OCI-LY7 (cell line): Measurements from ENCODE around the gene ATP6V0D1. TPM values are rescaled to one million over a fixed set of nuclear protein-coding genes. Genes with fewer than 3 reads are reported as not detected.

Experiments
- BruUV-seq: library from RNA; stranded (reverse); fragments of 400-500 nt; replicated peaks from 2 replicates; lab custom pipeline; 2021; lab: Mats Ljungman, UMichigan
- CTCF ChIA-PET: fragments of 300-600 bp; sonication (Branson Sonifier 250); formaldehyde crosslinking; loops from one replicate; lab custom pipeline; 2022; ENCODE audit warnings: antibody characterized with exemption; ENCODE audit not compliant: unreplicated experiment; lab: Charles Lee
- POLR2A ChIA-PET: fragments of 300-600 bp; sonication (Branson Sonifier 250); formaldehyde crosslinking; loops from one replicate; lab custom pipeline; 2022; ENCODE audit warnings: antibody characterized with exemption; lab: Charles Lee
- DNase-seq: peaks from one replicate; pipeline ENCODE4 v3.0.0-alpha.2; 2015; ENCODE audit warnings: low spot score
- H2AFZ ChIP-seq: fragments of 200-600 bp; sonication (generic), shearing (Covaris generic); 2 replicates; pipeline ENCODE4 v1.6.1; 2014; ENCODE audit warnings: mild to moderate bottlenecking, antibody characterized with exemption, low read length, moderate library complexity
- H3K27ac ChIP-seq: fragments of 200-600 bp; sonication (generic); 2 replicates; pipeline ENCODE4 v1.5.1; 2014; ENCODE audit warnings: mixed run types, low read depth, mild to moderate bottlenecking, moderate library complexity, low read length, inconsistent platforms; ENCODE audit not compliant: poor library complexity, severe bottlenecking
- H3K36me3 ChIP-seq: fragments of 200-600 bp; sonication (generic); 2 replicates; pipeline ENCODE4 v1.6.1; 2014; ENCODE audit warnings: mild to moderate bottlenecking, antibody characterized with exemption, low read length, moderate library complexity, mixed read lengths; ENCODE audit not compliant: insufficient read depth
- H3K4me1 ChIP-seq: fragments of 200-600 bp; sonication (generic); 2 replicates; pipeline ENCODE4 v1.5.1; 2014; ENCODE audit warnings: mild to moderate bottlenecking, low read length; ENCODE audit not compliant: insufficient read depth, poor library complexity, severe bottlenecking
- H3K4me2 ChIP-seq: fragments of 200-600 bp; sonication (generic); 2 replicates; pipeline ENCODE4 v1.6.1; 2014; ENCODE audit warnings: mild to moderate bottlenecking, low read length
- H3K4me3 ChIP-seq: fragments of 200-600 bp; sonication (generic); 2 replicates; pipeline ENCODE4 v1.5.1; 2014; ENCODE audit warnings: mild to moderate bottlenecking, low read depth, low read length; ENCODE audit not compliant: poor library complexity, severe bottlenecking
- H3K79me2 ChIP-seq: fragments of 200-600 bp; sonication (generic); 2 replicates; pipeline ENCODE4 v1.6.1; 2016; ENCODE audit warnings: low read depth, mild to moderate bottlenecking, low read length, moderate library complexity, mixed read lengths; ENCODE audit not compliant: insufficient read depth
- H3K9me2 ChIP-seq: fragments of 200-600 bp; sonication (generic); 2 replicates; pipeline ENCODE4 v1.6.1; 2016; ENCODE audit warnings: mild to moderate bottlenecking, low read length, mixed read lengths; ENCODE audit not compliant: insufficient read depth
- H3K9me3 ChIP-seq: fragments of 200-600 bp; sonication (generic); 2 replicates; pipeline ENCODE4 v1.6.1; 2014; ENCODE audit warnings: mild to moderate bottlenecking, mixed run types, low read length, mixed read lengths
- H4K20me1 ChIP-seq: fragments of 200-600 bp; sonication (generic); 2 replicates; pipeline ENCODE4 v1.6.1; 2014; ENCODE audit warnings: mild to moderate bottlenecking, antibody characterized with exemption, low read length, moderate library complexity, mixed read lengths; ENCODE audit not compliant: insufficient read depth
- EZH2phosphoT487 ChIP-seq: fragments of 200-600 bp; sonication (generic); IDR thresholded peaks from 2 replicates; pipeline ENCODE4 v1.6.1; 2018; ENCODE audit warnings: low read depth, borderline replicate concordance, mild to moderate bottlenecking, mixed run types, antibody characterized with exemption, low read length, moderate library complexity, mixed read lengths
- intact Hi-C: fragments of 100-400 bp; cut with micrococcal nuclease; formaldehyde crosslinking; loops from one replicate; pipeline ENCODE4 v1.10.0; 2022; ENCODE audit not compliant: unreplicated experiment
- total RNA-seq, 2 experiments: library from RNA; depleted of rRNA in 1 of 2; stranded (reverse); fragments of >200 nt in 1 of 2; shearing (Covaris generic) in 1 of 2; gene quantifications; 2 replicates each; pipeline ENCODE4 v1.2.3, GENCODE V29; 2014 to 2022
- TF ChIP-seq, protein P1 (sequence below): fragments of 200-600 bp; sonication (generic); conservative IDR thresholded peaks from 2 replicates; pipeline ENCODE4 v1.5.1; 2014; ENCODE audit warnings: mild to moderate bottlenecking, antibody characterized with exemption, low read length, moderate library complexity, mixed read lengths

Gene ATP6V0D1
- total RNA-seq, 2 experiments from 2014 or later = 24.4 to 38.0 TPM

DNA sequence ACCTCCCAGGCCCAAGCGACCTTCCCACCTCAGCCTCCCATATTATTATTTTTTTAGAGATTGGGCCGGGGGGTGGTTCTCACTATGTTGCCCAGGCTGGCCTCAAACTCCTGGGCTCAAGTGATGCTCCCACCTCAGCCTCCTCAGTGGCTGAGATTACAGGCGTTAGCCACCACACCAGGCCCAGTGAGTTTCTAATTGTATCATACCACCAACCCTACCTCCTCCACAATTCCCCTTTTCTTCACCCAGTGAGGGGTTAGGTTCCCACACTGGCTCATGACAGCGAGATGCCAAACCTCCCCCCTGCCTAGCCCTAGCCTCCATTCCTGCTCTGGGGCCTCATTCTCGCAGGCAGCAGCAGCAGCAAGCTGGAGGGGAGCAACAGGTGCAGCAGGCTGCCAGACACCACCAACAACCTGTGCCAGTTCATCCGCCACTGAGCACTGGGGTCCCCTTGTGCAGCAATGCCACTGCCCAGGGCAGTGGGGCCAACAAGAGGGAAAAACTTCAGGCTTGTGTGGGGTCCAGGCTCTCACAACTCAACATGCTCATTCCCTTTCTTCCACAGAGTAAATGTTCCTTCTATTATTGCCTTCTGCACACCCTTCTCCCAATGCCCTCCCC is 9.1 kb downstream of the ATP6V0D1 start:
- Histone ChIP-seq H3K9me3 (no peaks in the 10 kb centered on the region), H4K20me1 (no peaks in the 10 kb centered on the region; the same call in 1 of the 2 replicates), H3K4me2 (no peak overlapping the region), H3K27ac (no peak overlapping the region), H3K36me3 (no peaks in the 10 kb centered on the region), H3K4me3 (no peak overlapping the region), H2AFZ (no peak overlapping the region), H3K79me2 (peaks cover 15% of the 10 kb centered on the region), H3K9me2 (no peaks in the 10 kb centered on the region), H3K4me1 (peaks cover 10% of the 10 kb centered on the region)
- DNase-seq = no peak
- TF ChIP-seq, protein P1, sequence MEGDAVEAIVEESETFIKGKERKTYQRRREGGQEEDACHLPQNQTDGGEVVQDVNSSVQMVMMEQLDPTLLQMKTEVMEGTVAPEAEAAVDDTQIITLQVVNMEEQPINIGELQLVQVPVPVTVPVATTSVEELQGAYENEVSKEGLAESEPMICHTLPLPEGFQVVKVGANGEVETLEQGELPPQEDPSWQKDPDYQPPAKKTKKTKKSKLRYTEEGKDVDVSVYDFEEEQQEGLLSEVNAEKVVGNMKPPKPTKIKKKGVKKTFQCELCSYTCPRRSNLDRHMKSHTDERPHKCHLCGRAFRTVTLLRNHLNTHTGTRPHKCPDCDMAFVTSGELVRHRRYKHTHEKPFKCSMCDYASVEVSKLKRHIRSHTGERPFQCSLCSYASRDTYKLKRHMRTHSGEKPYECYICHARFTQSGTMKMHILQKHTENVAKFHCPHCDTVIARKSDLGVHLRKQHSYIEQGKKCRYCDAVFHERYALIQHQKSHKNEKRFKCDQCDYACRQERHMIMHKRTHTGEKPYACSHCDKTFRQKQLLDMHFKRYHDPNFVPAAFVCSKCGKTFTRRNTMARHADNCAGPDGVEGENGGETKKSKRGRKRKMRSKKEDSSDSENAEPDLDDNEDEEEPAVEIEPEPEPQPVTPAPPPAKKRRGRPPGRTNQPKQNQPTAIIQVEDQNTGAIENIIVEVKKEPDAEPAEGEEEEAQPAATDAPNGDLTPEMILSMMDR = no peak
- no peak for TF ChIP-seq EZH2phosphoT487
- intact Hi-C loops = no loop called here
- ChIA-PET POLR2A (interaction anchor here (1.6 kb wide), 1 partner anchor 9 kb away, joined by 3 read pairs; the partner anchor contains the start of gene ATP6V0D1), CTCF (no interaction called here)
- BruUV-seq = no TSS peak

DNA sequence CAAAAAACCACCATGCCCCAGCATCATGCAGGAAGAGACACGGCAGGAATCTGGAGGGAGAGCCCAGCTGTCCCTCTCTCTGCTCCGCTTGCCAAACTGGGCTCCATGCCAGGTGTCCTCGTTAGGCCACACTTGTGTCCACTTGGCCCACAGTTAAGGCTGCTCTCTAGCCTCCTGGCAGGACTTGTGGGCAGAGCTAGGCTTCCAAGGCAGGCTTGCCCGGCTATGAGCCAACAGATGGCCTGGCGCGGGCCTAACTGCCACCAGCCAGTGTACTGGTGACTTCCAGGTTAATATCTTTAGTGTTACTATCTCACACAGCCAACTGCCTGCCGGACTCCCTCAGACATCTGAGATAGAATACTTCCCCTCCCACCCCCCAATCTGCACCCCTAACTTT is 10.6 kb downstream of the ATP6V0D1 start:
- TF ChIP-seq, protein P1 = no peak
- TF ChIP-seq EZH2phosphoT487 = no peak
- H3K4me2 ChIP-seq = no peak overlapping the region
- no TSS peak for BruUV-seq
- no peak overlapping the region for H2AFZ ChIP-seq
- no peak for DNase-seq
- H3K36me3 ChIP-seq = no peaks in the 10 kb centered on the region
- H3K9me2 ChIP-seq = no peaks in the 10 kb centered on the region
- no peaks in the 10 kb centered on the region; the same call in 1 of the 2 replicates for H4K20me1 ChIP-seq
- intact Hi-C loops = no loop called here
- H3K79me2 ChIP-seq = peaks cover 4% of the 10 kb centered on the region
- POLR2A ChIA-PET = interaction anchor here (0.6 to 1.6 kb wide), 2 partner anchors 11 to 1937 kb away, joined by 3 to 6 read pairs; partner anchors contain the start of gene ATP6V0D1
- peaks cover 13% of the 10 kb centered on the region for H3K4me1 ChIP-seq
- H3K4me3 ChIP-seq = no peak overlapping the region
- no peaks in the 10 kb centered on the region for H3K9me3 ChIP-seq
- no peak overlapping the region for H3K27ac ChIP-seq
- CTCF ChIA-PET = interaction anchor here (0.6 kb wide), 2 partner anchors 44 to 589 kb away, joined by 5 read pairs; no protein-coding TSS in a partner anchor

- H3K9me3 ChIP-seq = no peaks in the 10 kb centered on the region
- H4K20me1 ChIP-seq = no peaks in the 10 kb centered on the region; the same call in 1 of the 2 replicates
- ChIA-PET CTCF (interaction anchor here (0.5 kb wide), 1 partner anchor 37 kb away, joined by 4 read pairs; no protein-coding TSS in a partner anchor), POLR2A (no interaction called here)
- H2AFZ ChIP-seq = no peak overlapping the region
- no peaks in the 10 kb centered on the region for H3K36me3 ChIP-seq
- H3K4me1 ChIP-seq = peaks cover 10% of the 10 kb centered on the region
- no peak for DNase-seq
- BruUV-seq = no TSS peak
- no peak for TF ChIP-seq EZH2phosphoT487
- TF ChIP-seq, protein P1 = no peak
- H3K79me2 ChIP-seq = no peaks in the 10 kb centered on the region
- no peak overlapping the region for H3K4me3 ChIP-seq
- no peak overlapping the region for H3K27ac ChIP-seq
- no peak overlapping the region for H3K4me2 ChIP-seq
- intact Hi-C loops = loop anchor here (5.0 kb wide), 1 partner anchor 206 kb away; no protein-coding TSS in a partner anchor
- H3K9me2 ChIP-seq = no peaks in the 10 kb centered on the region
These were observed 12.2 kb downstream of the ATP6V0D1 start for GRCh38 chr16:67468731-67469130.
